Measurements from ENCODE around the gene PIK3CD. TPM values are rescaled to one million over a fixed set of nuclear protein-coding genes. Genes with fewer than 3 reads are reported as not detected.

The PIK3CD gene
- total and polyA plus RNA-seq, 2 of the 4 experiments (the other 2 are of a cell fraction): 5.0 to 12.1 TPM

DNA sequence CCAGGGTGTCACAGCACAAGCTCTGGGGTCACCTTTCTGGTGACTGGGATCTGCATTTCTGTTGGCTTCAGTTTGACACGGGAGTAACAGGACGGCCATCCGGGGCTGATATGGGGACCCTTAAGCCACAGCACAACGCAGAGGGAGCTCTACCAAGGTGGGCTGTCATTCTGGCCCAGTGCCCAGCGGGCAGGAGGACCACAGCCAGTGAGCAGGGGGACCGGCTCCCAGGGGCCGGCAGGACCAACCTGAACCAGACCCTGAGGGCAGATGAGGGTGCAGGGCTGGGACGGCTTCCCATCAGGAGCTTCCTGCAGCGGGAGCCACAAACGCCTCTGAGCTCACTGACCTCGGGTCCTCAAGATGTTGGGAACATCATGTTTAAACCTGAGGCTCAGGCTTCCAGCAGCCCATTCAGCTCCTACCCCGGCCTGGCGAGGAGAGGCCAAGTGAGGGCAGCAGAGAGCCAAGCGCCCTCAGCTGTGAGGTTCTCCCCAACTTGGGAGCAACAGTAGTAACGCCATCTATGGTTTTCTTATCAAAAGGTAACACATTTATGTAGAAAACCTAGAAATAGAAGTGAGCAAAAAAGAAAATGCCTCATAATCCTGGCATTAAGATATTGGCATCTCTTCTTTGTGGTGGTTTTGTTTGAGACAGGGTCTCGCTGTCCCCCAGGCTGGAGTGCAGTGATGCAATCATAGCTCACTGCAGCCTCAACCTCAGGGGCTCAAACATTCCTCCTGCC, 36.0 kb upstream of the PIK3CD start (continued):
- TF ChIP-seq BHLHE40 (IDR thresholded peaks at IDR 0.05; ENCODE audit: low read depth, low read length): no peak

DNA sequence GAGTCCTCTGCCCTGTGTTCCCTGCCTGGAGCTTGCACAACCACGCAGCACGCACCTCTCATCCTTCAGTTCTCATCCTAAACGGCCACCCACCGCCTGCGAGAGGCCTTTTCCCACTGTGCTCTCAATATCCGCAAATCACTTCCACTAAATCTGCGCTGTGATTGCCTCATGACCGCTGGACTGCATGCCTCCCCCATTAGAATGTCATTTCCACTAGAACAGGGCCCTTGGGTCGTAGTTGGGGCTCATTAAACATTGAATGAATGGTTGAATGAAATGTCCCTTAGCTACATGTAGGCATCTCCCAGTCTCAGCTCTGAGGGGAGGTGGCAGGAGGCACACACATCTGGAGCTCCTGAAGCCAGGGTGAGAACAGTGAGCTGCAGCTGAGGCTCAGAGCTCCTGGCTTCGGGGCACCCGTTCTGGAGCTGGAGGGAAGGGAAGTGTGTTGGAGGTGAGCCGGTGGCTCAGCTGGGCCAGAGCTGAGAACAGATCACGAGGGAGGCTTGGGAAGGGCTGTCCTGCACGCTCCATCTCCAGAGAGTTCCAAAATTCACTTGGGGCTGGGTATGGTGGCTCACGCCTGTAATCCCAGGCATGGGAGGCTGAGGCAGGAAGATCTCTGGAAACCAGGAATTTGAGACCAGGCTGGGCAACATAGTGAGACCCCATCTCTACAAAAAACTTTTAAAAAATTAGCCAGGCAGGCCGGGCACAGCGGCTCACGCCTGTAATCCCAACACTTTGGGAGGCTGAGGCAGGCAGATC, 32.4 kb upstream of the PIK3CD start:
- no peak overlapping the region for H3K9ac ChIP-seq (ENCODE audit: low read depth, low read length)
- H2AK9ac ChIP-seq (replicated peaks; ENCODE audit: low read depth, low read length, poor library complexity): no peak overlapping the region
- no peak overlapping the region for H4K5ac ChIP-seq (ENCODE audit: low read depth, low read length)
- H3K27me3 ChIP-seq (ENCODE audit: control insufficient read depth, insufficient read depth, low read length): no peaks in the 10 kb centered on the region
- H3K14ac ChIP-seq (replicated peaks; ENCODE audit: low read depth, low read length): no peak overlapping the region
- H3K79me1 ChIP-seq (ENCODE audit: low read depth in 1 of 2, low read length in 2 of 2): no peaks in the 10 kb centered on the region
- ChIA-PET POLR2A (ENCODE audit: unreplicated experiment) (no interaction called here), CTCF (no interaction called here)
- no peaks in the 10 kb centered on the region for H3K4me1 ChIP-seq (ENCODE audit: control insufficient read depth, insufficient read depth, low read length)
- no peak overlapping the region for H3K4me2 ChIP-seq (ENCODE audit: low read depth, low read length)
- no peaks in the 10 kb centered on the region for H3K36me3 ChIP-seq (ENCODE audit: control insufficient read depth, insufficient read depth, low read length)
- no peaks in the 10 kb centered on the region for H4K20me1 ChIP-seq (ENCODE audit: insufficient read depth, low read length)
- H2BK5ac ChIP-seq (ENCODE audit: low read depth, low read length, poor library complexity, severe bottlenecking): no peak overlapping the region
- intact Hi-C loops (cut with micrococcal nuclease): no loop called here
- no CpG with 5 or more reads among the region's 18 CpGs for WGBS, 2 experiments (ENCODE audit: extremely low coverage in 2 of 2, insufficient read length in 1 of 2)
- no peak overlapping the region for H2AFZ ChIP-seq (replicated peaks; ENCODE audit: low read length, poor library complexity)
- no peak overlapping the region for H3K27ac ChIP-seq (ENCODE audit: insufficient read depth, low read length)
- H2AK5ac ChIP-seq (ENCODE audit: low read depth, low read length): no peak overlapping the region
- no peak overlapping the region for H3K18ac ChIP-seq (ENCODE audit: low read depth, low read length)
- H3K23ac ChIP-seq (ENCODE audit: low read depth, low read length): no peak overlapping the region
- in situ Hi-C loops (cut with MboI; ENCODE audit: low sequenced_read_pairs): no loop called here
- no peak overlapping the region for H4K8ac ChIP-seq (ENCODE audit: low read depth in 2 of 2, low read length in 2 of 2)
- H2BK120ac ChIP-seq (ENCODE audit: low read depth, low read length): no peak overlapping the region
- no peak overlapping the region for H3K4me3 ChIP-seq (ENCODE audit: insufficient read depth, low read depth, low read length)
- H3K56ac ChIP-seq (ENCODE audit: extremely low read depth, insufficient read depth, low read length): no peak overlapping the region
- ATAC-seq (ENCODE audit: low read depth): no peak
- no peak overlapping the region for H2BK20ac ChIP-seq (ENCODE audit: low read depth, low read length)
- no TSS peak for BruUV-seq (replicated peaks)
- H2BK15ac ChIP-seq (ENCODE audit: low read depth, low read length): no peak overlapping the region
- TF ChIP-seq CHD1 (IDR thresholded peaks at IDR 0.05; ENCODE audit: low read depth, low read length) (no peak), BHLHE40 (IDR thresholded peaks at IDR 0.05; ENCODE audit: low read depth, low read length) (no peak), CTCF (conservative IDR thresholded peaks at IDR 0.05; ENCODE audit: low read depth, low read length) (no peak), MAZ (IDR thresholded peaks at IDR 0.05; ENCODE audit: borderline replicate concordance, low read depth, low read length) (no peak), NFE2L2 (IDR thresholded peaks at IDR 0.05; ENCODE audit: low read depth, low read length) (no peak), RFX5 (IDR thresholded peaks at IDR 0.05; ENCODE audit: low read depth, low read length) (no peak), FOS (IDR thresholded peaks at IDR 0.05; ENCODE audit: low read depth, low read length) (no peak), ELK1 (IDR thresholded peaks at IDR 0.05; ENCODE audit: borderline replicate concordance, low read depth, low read length) (no peak), MAFK (IDR thresholded peaks at IDR 0.05; ENCODE audit: low read depth, low read length) (no peak), CEBPB (IDR thresholded peaks at IDR 0.05; ENCODE audit: low read depth, low read length) (no peak), USF2 (IDR thresholded peaks at IDR 0.05; ENCODE audit: low read depth, low read length) (no peak)
- no peak for DNase-seq
- no peaks in the 10 kb centered on the region for H3K9me1 ChIP-seq (ENCODE audit: insufficient read depth, low read length)
- no peak overlapping the region for H3K4ac ChIP-seq (ENCODE audit: low read depth, low read length)
- H3K9me3 ChIP-seq (ENCODE audit: control insufficient read depth, insufficient read depth, low read length): no peaks in the 10 kb centered on the region
- H4K91ac ChIP-seq (ENCODE audit: insufficient read depth, low read depth, low read length): no peak overlapping the region
- dilution Hi-C loops (cut with HindIII; ENCODE audit: low sequenced_read_pairs, unreplicated experiment): no loop called here

All from IMR-90 (cell line).